SK-N-SH treated with all-trans-retinoic acid at 6 μM for 48 hours (cell line): ENCODE data around the gene DLG2.

ENCODE experiments used
- OSR1 ChIP-seq: fragments of 250-450 bp; sonication (Bioruptor Pico); IDR thresholded peaks from 2 replicates; pipeline ENCODE4 v1.8.0; 2022; ENCODE audit warnings: moderate library complexity, mild to moderate bottlenecking, inconsistent platforms
- PATZ1 ChIP-seq: fragments of 250-450 bp; sonication (Bioruptor Pico); IDR thresholded peaks from 2 replicates; pipeline ENCODE4 v1.8.0; 2020; ENCODE audit warnings: mild to moderate bottlenecking, moderate library complexity, borderline replicate concordance

GRCh38 chr11:85346484-85346883, 280.7 kb downstream of the DLG2 start:
- TF ChIP-seq PATZ1 (CRISPR knock-in tag) (no peak), OSR1 (CRISPR knock-in tag) (no peak)
